ENCODE measurements around the gene HCN2. TPM values are rescaled to one million over a fixed set of nuclear protein-coding genes. Genes with fewer than 3 reads are reported as not detected.
A peak's percentile ranks its signal among the peaks of the same experiment; 100 is the strongest.

The HCN2 gene
- total and polyA plus RNA-seq, 9 of the 15 experiments (the other 6 are each of a cell fraction or from before 2014, with no cell fraction given): 0.29 to 4.2 (median 0.82) TPM; not detected in 2

DNA sequence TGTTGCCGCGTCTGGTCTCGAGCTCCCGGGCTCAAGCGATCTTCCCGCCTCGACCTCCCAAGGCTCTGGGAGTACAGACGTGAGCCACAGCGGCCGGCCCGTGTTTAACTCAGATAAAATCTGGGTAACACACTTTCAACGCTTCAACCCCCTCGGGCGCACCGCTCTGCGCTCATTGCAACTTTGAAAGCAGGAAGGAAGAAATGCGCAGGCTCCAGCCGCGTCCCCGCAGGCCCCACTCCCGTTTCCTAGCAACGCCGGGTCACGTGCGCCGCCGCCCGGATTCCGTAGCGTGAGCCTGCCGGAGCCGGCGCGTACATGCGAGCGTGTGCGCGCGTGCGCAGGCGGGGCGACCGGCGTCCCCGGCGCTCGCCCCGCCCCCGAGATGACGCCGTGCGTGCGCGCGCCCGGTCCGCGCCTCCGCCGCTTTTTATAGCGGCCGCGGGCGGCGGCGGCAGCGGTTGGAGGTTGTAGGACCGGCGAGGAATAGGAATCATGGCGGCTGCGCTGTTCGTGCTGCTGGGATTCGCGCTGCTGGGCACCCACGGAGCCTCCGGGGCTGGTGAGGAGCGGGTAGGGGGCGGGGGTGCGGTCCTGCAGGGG is 17.4 kb upstream of the HCN2 start, which contains the start of gene BSG (continued):
- TF ChIP-seq, protein P1, sequence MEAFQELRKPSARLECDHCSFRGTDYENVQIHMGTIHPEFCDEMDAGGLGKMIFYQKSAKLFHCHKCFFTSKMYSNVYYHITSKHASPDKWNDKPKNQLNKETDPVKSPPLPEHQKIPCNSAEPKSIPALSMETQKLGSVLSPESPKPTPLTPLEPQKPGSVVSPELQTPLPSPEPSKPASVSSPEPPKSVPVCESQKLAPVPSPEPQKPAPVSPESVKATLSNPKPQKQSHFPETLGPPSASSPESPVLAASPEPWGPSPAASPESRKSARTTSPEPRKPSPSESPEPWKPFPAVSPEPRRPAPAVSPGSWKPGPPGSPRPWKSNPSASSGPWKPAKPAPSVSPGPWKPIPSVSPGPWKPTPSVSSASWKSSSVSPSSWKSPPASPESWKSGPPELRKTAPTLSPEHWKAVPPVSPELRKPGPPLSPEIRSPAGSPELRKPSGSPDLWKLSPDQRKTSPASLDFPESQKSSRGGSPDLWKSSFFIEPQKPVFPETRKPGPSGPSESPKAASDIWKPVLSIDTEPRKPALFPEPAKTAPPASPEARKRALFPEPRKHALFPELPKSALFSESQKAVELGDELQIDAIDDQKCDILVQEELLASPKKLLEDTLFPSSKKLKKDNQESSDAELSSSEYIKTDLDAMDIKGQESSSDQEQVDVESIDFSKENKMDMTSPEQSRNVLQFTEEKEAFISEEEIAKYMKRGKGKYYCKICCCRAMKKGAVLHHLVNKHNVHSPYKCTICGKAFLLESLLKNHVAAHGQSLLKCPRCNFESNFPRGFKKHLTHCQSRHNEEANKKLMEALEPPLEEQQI (IDR thresholded peaks at IDR 0.05): no peak
- TF ChIP-seq SLC30A9 (CRISPR knock-in tag; IDR thresholded peaks at IDR 0.05) (no peak), XRCC3 (IDR thresholded peaks at IDR 0.05) (no peak), CEBPG (CRISPR knock-in tag; IDR thresholded peaks at IDR 0.05) (no peak), CEBPG (tag; conservative IDR thresholded peaks at IDR 0.05 in 1 of 2, IDR thresholded peaks at IDR 0.05 in 1 of 2) (no peak), MAZ (CRISPR knock-in tag; conservative IDR thresholded peaks at IDR 0.05 in 1 of 2, IDR thresholded peaks at IDR 0.05 in 1 of 2) (peak; percentile 62 to 95), CTBP1 (IDR thresholded peaks at IDR 0.05; ENCODE audit: borderline replicate concordance) (peak; percentile 95), DACH1 (IDR thresholded peaks at IDR 0.05; ENCODE audit: partially characterized antibody) (no peak), TCF3 (CRISPR knock-in tag; IDR thresholded peaks at IDR 0.05) (peak; percentile 44), ZNF717 (CRISPR knock-in tag; IDR thresholded peaks at IDR 0.05) (no peak), PML (IDR thresholded peaks at IDR 0.05; ENCODE audit: low read length) (peak; percentile 56; the same call in 1 of the 2 replicates), CBX5 (IDR thresholded peaks at IDR 0.05; ENCODE audit: borderline replicate concordance, low read depth) (no peak), NFE2L1 (tag; IDR thresholded peaks at IDR 0.05; ENCODE audit: borderline replicate concordance, low read depth) (no peak), RAD51 (IDR thresholded peaks at IDR 0.05; ENCODE audit: borderline replicate concordance, low read depth) (peak; percentile 95), BRD4 (IDR thresholded peaks at IDR 0.05) (no peak), XRCC5 (IDR thresholded peaks at IDR 0.05; ENCODE audit: low read depth, low read length) (peak; percentile 19; the same call in 1 of the 2 replicates), CC2D1A (IDR thresholded peaks at IDR 0.05) (no peak), NR3C1 (CRISPR knock-in tag; IDR thresholded peaks at IDR 0.05) (no peak), ZNF764 (CRISPR knock-in tag; IDR thresholded peaks at IDR 0.05; ENCODE audit: low read depth) (no peak), ELF4 (CRISPR knock-in tag; IDR thresholded peaks at IDR 0.05) (no peak), HEY1 (CRISPR knock-in tag; IDR thresholded peaks at IDR 0.05; ENCODE audit: borderline replicate concordance) (no peak), RFX1 (IDR thresholded peaks at IDR 0.05) (peak; percentile 96), CHCHD3 (CRISPR knock-in tag; IDR thresholded peaks at IDR 0.05) (peak; percentile 91; the same call in 1 of the 2 replicates)
- TF ChIP-seq, protein P2, sequence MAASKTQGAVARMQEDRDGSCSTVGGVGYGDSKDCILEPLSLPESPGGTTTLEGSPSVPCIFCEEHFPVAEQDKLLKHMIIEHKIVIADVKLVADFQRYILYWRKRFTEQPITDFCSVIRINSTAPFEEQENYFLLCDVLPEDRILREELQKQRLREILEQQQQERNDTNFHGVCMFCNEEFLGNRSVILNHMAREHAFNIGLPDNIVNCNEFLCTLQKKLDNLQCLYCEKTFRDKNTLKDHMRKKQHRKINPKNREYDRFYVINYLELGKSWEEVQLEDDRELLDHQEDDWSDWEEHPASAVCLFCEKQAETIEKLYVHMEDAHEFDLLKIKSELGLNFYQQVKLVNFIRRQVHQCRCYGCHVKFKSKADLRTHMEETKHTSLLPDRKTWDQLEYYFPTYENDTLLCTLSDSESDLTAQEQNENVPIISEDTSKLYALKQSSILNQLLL (CRISPR knock-in tag; IDR thresholded peaks at IDR 0.05; ENCODE audit: borderline replicate concordance): no peak
- TF ChIP-seq, protein P3, sequence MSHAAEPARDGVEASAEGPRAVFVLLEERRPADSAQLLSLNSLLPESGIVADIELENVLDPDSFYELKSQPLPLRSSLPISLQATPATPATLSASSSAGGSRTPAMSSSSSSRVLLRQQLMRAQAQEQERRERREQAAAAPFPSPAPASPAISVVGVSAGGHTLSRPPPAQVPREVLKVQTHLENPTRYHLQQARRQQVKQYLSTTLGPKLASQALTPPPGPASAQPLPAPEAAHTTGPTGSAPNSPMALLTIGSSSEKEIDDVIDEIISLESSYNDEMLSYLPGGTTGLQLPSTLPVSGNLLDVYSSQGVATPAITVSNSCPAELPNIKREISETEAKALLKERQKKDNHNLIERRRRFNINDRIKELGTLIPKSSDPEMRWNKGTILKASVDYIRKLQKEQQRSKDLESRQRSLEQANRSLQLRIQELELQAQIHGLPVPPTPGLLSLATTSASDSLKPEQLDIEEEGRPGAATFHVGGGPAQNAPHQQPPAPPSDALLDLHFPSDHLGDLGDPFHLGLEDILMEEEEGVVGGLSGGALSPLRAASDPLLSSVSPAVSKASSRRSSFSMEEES (CRISPR knock-in tag; IDR thresholded peaks at IDR 0.05): peak; percentile 97
